BLaER1 treated with 17β-estradiol and CSF1 and Interleukin-3, amounts not matched to agents 10 nM and 100 nM (cell line): ENCODE results near the gene MYO18A.
A peak's percentile ranks its signal among the peaks of the same experiment; 100 is the strongest.
"Not testable (repeated sequence)": the region's sequence is repeated elsewhere in the genome, so short reads cannot be mapped to it uniquely, and the experiment has no call there.

Source experiments
- H3K27ac ChIP-seq, 11 experiments: shearing (Covaris generic); formaldehyde crosslinking; 2 replicates each; pipeline ENCODE4 v1.8.1; 2022
- H3K27me3 ChIP-seq, 11 experiments: shearing (Covaris generic); formaldehyde crosslinking; 2 replicates each; pipeline ENCODE4 v1.8.1; 2022
- H3K36me3 ChIP-seq, 11 experiments: shearing (Covaris generic); formaldehyde crosslinking; 2 replicates each; pipeline ENCODE4 v1.8.1; 2022
- H3K4me1 ChIP-seq, 10 experiments: shearing (Covaris generic); formaldehyde crosslinking; 2 replicates each; pipeline ENCODE4 v1.8.1; 2022
- H3K4me2 ChIP-seq, 11 experiments: shearing (Covaris generic); formaldehyde crosslinking; 2 replicates each; pipeline ENCODE4 v1.8.1; 2022
- H3K4me3 ChIP-seq, 10 experiments: shearing (Covaris generic); formaldehyde crosslinking; 2 replicates each; pipeline ENCODE4 v1.8.1; 2022
- H3K9ac ChIP-seq, 11 experiments: shearing (Covaris generic); formaldehyde crosslinking; 2 replicates each; pipeline ENCODE4 v1.8.1; 2022
- H3K9me3 ChIP-seq, 11 experiments: shearing (Covaris generic); formaldehyde crosslinking; replicated peaks in 1 of 11; 2 replicates each; pipeline ENCODE4 v1.8.1; 2022
- H4K20me1 ChIP-seq, 11 experiments: shearing (Covaris generic); formaldehyde crosslinking; 2 replicates each; pipeline ENCODE4 v1.8.1; 2022
- Cebpa-rat ChIP-seq, 11 experiments: shearing (Covaris generic); IDR thresholded peaks; 2 replicates each; pipeline ENCODE4 v1.8.1; 2022

MYO18A gene, protein sequence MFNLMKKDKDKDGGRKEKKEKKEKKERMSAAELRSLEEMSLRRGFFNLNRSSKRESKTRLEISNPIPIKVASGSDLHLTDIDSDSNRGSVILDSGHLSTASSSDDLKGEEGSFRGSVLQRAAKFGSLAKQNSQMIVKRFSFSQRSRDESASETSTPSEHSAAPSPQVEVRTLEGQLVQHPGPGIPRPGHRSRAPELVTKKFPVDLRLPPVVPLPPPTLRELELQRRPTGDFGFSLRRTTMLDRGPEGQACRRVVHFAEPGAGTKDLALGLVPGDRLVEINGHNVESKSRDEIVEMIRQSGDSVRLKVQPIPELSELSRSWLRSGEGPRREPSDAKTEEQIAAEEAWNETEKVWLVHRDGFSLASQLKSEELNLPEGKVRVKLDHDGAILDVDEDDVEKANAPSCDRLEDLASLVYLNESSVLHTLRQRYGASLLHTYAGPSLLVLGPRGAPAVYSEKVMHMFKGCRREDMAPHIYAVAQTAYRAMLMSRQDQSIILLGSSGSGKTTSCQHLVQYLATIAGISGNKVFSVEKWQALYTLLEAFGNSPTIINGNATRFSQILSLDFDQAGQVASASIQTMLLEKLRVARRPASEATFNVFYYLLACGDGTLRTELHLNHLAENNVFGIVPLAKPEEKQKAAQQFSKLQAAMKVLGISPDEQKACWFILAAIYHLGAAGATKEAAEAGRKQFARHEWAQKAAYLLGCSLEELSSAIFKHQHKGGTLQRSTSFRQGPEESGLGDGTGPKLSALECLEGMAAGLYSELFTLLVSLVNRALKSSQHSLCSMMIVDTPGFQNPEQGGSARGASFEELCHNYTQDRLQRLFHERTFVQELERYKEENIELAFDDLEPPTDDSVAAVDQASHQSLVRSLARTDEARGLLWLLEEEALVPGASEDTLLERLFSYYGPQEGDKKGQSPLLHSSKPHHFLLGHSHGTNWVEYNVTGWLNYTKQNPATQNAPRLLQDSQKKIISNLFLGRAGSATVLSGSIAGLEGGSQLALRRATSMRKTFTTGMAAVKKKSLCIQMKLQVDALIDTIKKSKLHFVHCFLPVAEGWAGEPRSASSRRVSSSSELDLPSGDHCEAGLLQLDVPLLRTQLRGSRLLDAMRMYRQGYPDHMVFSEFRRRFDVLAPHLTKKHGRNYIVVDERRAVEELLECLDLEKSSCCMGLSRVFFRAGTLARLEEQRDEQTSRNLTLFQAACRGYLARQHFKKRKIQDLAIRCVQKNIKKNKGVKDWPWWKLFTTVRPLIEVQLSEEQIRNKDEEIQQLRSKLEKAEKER (N-terminal part only)

DNA sequence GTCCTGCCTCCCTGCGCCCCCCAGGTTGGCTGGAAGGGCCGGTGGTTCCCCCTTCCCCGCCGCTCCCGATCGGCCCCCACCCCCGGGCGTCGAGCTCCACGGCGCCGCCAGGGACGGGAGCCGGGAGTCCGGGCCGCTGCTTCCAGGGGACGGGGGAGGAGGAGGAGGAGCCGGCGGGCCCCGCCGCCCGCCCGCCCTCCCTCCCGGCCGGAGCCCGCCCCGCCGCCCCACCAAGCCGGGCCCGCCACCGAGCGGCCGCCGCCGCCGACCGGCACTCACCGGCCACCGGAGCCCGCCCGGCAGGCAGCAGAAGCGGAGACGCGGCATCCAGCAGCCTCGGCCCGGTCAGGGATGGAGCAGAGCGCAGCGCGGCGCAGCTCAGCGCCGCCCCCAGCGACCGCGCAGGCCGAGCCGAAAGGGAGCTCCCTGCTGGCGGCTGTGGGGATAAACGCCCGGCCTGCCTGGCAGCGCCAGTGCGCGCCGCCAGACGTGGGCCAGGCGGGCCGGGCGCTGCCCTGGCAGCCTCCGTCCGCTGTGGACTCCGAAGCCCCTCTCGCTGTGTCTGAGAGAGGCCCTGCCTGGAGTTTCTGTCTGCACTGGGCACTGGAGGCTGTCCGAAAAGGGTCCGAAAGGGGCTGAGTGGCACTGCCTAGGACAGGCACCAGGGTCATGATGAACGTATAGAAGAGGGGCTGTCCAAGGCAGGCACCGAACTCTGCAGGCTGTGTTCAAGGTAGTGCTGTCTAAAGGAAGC, at the start of gene MYO18A:
TSS of gene MYO18A (minus strand) at position 365 of the 754 bp plus-strand sequence. CDS start 13,458 bp downstream, outside the sequence.
- Histone ChIP-seq H3K4me3 (peak within 1 kb of the TSS; percentile 50 to 75 (median 65)), H3K27ac (peak within 1 kb of the TSS in 10 of 11 experiments; percentile 43 to 70 (median 57); a peak in 18 of 22 replicates), H3K27me3 (no peaks in the 10 kb centered on the region; a peak in 1 of 22 replicates), H3K9ac (peak within 1 kb of the TSS; percentile 54 to 84 (median 79)), H3K4me1 (peaks cover 49 to 60% (median 54%) of the 10 kb centered on the region in 10 experiments), H3K4me2 (peak within 1 kb of the TSS; percentile 86 to 100 (median 99)), H3K36me3 (no peaks in the 10 kb centered on the region), H3K9me3 (peaks cover 0 to 15% (median 6%) of the 10 kb centered on the region in 11 experiments; a peak in 8 of 22 replicates), H4K20me1 (peaks cover 0 to 26% (median 10%) of the 10 kb centered on the region in 11 experiments; a peak in 8 of 22 replicates)
- TF ChIP-seq Cebpa-rat (IDR thresholded peaks at IDR 0.05), result no peak

- Histone ChIP-seq H3K4me2 (peak overlapping the region in 6 of 11 experiments; percentile 2 to 49 (median 30); a peak in 10 of 22 replicates), H3K36me3 (no peaks in the 10 kb centered on the region), H3K4me1 (peaks cover 8 to 25% (median 20%) of the 10 kb centered on the region in 10 experiments), H3K4me3 (no peak overlapping the region), H4K20me1 (no peaks in the 10 kb centered on the region), H3K9me3 (no peaks in the 10 kb centered on the region; a peak in 1 of 22 replicates), H3K27ac (no peak overlapping the region), H3K27me3 (no peaks in the 10 kb centered on the region), H3K9ac (peak overlapping the region in 1 of 11 experiments; percentile 42; a peak in 2 of 22 replicates)
- no peak for TF ChIP-seq Cebpa-rat (IDR thresholded peaks at IDR 0.05)
Measured at GRCh38 chr17:29225396-29225795, 45.2 kb upstream of the MYO18A start.

- H3K36me3 ChIP-seq, H4K20me1 ChIP-seq, H3K27ac ChIP-seq, H3K9ac ChIP-seq, H3K4me2 ChIP-seq, H3K9me3 ChIP-seq, H3K4me3 ChIP-seq, H3K27me3 ChIP-seq: not testable (repeated sequence)
- peaks cover 14 to 50% (median 24%) of the 10 kb centered on the region in 10 experiments for H3K4me1 ChIP-seq
Measured at GRCh38 chr17:29221338-29221737, 41.1 kb upstream of the MYO18A start.

DNA sequence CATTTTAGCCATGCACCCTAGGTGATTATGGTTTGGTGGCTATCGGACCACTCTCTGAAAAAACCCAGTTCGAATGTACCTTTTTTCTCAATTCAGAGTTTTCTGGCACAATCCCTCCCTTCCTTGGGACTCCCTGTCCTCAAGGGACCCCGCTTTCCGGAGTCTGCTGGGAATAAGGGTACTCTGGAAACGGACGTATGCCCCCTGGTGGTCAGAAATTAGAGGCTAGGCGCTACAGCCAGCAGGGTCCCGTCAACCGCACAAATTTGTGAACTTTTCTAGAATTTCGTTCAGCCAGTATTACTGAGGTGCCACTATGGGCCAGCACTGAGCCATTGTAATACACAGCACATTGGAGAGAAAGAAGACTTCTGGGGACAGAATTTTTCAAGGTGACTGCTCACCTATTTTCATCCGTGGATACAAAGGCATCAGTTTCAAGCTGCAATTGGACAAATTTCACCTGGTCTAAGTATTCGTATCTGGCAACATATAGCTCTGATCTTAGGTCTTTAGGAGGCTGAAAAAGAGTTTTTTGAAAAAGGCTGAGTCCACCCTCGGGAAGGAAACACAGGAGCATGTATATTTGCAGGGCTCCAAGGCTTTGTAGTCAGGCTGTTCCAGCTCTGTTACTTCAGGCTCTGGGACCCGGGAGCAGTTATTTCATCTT, 39.3 kb upstream of the MYO18A start:
- H3K27ac ChIP-seq, result no peak overlapping the region
- no peak overlapping the region; a peak in 1 of 20 replicates for H3K4me3 ChIP-seq

DNA sequence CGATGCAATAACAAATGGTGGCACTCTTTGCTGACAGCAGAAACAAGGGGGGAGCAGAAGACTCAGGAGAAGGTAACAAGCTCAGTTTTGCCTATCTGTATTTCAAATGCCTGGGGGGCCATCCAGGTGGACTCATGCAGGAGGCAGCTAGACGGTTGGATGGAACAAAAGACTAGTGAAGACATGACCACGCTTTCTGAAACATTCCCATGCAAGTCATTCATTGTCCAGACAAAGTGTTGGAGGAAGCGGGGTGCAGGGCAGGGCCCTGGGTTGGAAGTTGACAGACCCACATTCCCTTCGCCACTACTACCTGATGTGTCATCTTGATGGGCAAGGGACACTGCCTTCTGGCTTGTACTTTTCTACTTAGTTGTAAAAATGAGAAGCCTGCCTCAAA, 36.7 kb upstream of the MYO18A start:
- Histone ChIP-seq H3K9ac (no peak overlapping the region), H3K9me3 (no peaks in the 10 kb centered on the region), H3K4me3 (no peak overlapping the region), H3K36me3 (no peaks in the 10 kb centered on the region), H3K4me1 (peaks cover 3 to 71% (median 22%) of the 10 kb centered on the region in 10 experiments; a peak in 16 of 20 replicates), H3K4me2 (no peak overlapping the region), H3K27me3 (no peaks in the 10 kb centered on the region), H3K27ac (no peak overlapping the region), H4K20me1 (no peaks in the 10 kb centered on the region)
- TF ChIP-seq Cebpa-rat (IDR thresholded peaks at IDR 0.05), result no peak

More for the DNA sequence above, 39.3 kb upstream of the MYO18A start:
- Histone ChIP-seq H3K9me3 (no peaks in the 10 kb centered on the region), H3K27me3 (no peaks in the 10 kb centered on the region), H4K20me1 (no peaks in the 10 kb centered on the region), H3K4me2 (peak overlapping the region in 5 of 11 experiments; percentile 46 to 87 (median 63); a peak in 10 of 22 replicates), H3K4me1 (peaks cover 10 to 50% (median 19%) of the 10 kb centered on the region in 10 experiments), H3K9ac (no peak overlapping the region), H3K36me3 (no peaks in the 10 kb centered on the region)
- no peak for TF ChIP-seq Cebpa-rat (IDR thresholded peaks at IDR 0.05)

GRCh38 chr17:29216181-29216580, 36.0 kb upstream of the MYO18A start:
- H3K36me3 ChIP-seq, result no peaks in the 10 kb centered on the region
- H3K4me2 ChIP-seq, result 0 out of 22 replicates have a peak overlapping the region, but pooled peaks of 1 of the 11 experiments have one; percentile 13
- H3K27ac ChIP-seq, result no peak overlapping the region
- no peak overlapping the region for H3K9ac ChIP-seq
- H3K27me3 ChIP-seq, result no peaks in the 10 kb centered on the region
- no peak overlapping the region for H3K4me3 ChIP-seq
- no peaks in the 10 kb centered on the region for H3K9me3 ChIP-seq
- no peak for TF ChIP-seq Cebpa-rat (IDR thresholded peaks at IDR 0.05)
- no peaks in the 10 kb centered on the region for H4K20me1 ChIP-seq
- peaks cover 0 to 77% (median 21%) of the 10 kb centered on the region in 10 experiments; a peak in 13 of 20 replicates for H3K4me1 ChIP-seq

DNA sequence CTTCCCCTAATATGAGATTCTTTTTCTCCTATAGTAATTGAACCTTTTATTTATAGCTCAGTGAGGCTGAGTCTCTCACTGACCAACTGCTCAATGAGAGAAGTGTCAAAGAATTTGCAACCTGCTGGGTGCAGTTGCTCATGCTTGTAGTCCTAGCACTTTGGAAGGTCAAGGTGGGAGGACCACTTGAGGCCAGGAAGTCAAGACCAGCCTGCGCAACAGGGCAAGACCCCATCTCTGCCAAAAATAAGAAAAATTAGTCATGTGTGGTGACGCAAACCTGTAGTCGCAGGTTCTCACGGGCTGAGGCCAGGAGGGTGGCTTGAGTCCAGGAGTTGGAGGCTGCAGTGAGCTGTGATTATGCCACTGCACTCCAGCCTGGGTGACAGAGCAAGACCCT, 35.5 kb upstream of the MYO18A start:
- Histone ChIP-seq H3K36me3 (no peaks in the 10 kb centered on the region), H4K20me1 (no peaks in the 10 kb centered on the region), H3K27ac (no peak overlapping the region), H3K4me3 (no peak overlapping the region), H3K4me1 (peaks cover 0 to 76% (median 21%) of the 10 kb centered on the region in 10 experiments; a peak in 13 of 20 replicates), H3K27me3 (no peaks in the 10 kb centered on the region), H3K9ac (no peak overlapping the region), H3K4me2 (0 out of 22 replicates have a peak overlapping the region, but pooled peaks of 1 of the 11 experiments have one; percentile 13), H3K9me3 (no peaks in the 10 kb centered on the region)
- TF ChIP-seq Cebpa-rat (IDR thresholded peaks at IDR 0.05), result no peak
